Central memory CD4-positive, alpha-beta T cell (primary cell): ENCODE results near the gene TMEM115.
A peak's percentile ranks its signal among the peaks of the same experiment; 100 is the strongest.

Source experiments
- DNase-seq: peaks from one replicate; pipeline ENCODE4 v3.0.0; 2022

TMEM115 gene

GRCh38 chr3:50330330-50330729 is 29.0 kb downstream of the TMEM115 start:
- no peak for DNase-seq

- DNase-seq: peak; percentile 91
Observed at GRCh38 chr3:50327943-50328691, 31.2 kb downstream of the TMEM115 start, which contains the start of gene TUSC2. TUSC2 (minus strand) TSS chr3:50328223; CDS start chr3:50328099, 124 bp downstream.

DNA sequence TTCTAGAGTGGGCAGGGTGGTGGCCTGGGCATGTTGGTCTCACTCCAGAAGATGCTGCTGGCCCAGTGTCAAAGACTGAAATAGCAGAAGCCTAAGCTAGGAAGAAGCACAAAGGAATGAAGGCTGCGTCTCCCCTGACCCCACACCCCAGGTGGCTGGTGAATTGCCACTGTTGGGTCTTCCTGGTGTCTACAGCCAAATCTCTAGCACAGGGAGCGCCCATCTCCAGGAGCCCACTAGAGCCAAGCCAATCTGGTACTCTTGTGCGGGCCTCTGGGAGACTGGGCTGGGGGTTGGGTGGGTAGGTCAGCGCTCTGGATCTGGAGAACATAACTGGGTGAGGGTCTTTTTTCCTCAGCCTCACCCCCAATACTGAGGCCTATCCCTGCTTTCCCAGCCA is 32.2 kb downstream of the TMEM115 start:
- no peak for DNase-seq

- DNase-seq: no peak
Observed at GRCh38 chr3:50326182-50326541, 33.2 kb downstream of the TMEM115 start.

- DNase-seq: no peak
Observed at GRCh38 chr3:50325497-50326181, 33.7 kb downstream of the TMEM115 start.

DNA sequence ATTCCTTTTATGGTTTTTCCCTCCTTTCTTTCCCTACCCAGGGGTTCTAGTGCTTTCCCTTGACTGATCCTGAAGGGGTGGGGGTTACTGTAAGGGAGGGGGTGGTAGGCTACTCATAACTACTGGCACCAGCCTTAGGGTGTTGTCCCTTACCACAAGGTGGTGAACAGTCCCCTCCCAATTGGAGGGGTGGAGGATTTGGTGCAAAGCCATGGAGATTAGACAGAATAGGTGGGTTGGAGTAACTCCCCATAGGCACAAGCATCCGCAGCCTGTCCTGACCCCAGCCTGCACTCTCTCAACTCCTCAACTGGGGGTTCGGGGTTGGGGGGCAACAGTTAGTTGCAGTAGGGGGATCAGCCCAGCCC is 34.2 kb downstream of the TMEM115 start:
- no peak for DNase-seq

- DNase-seq: peak; percentile 41
Observed at GRCh38 chr3:50324351-50325112, 34.8 kb downstream of the TMEM115 start.

DNA sequence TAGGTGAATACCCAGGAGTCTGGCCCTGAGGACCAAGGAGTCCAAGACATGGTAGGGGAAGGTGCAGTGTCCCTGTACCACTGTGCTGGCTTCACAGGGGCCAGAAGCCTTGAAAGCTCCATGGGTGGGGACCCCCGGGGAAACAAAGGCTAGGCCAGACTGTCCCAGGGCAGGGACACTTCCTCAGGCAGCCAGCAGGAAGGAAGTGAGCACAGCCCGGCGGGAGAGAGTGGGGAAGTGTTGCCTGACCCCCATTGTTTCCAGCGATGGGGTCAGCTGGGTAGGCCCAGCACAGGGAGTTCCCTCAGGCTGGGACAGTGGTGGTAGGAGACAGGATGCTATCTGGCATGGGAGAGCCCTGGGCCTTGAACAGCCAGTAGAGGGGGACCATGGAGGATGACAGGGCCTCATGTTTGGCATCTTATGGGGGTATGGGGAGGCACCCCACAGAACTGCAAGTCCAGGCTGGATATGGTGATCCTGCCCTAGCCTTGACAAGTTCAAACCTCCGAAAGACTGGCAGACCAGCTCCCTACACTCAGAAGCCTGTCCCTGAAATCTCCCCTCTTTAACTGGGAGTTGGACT is 35.6 kb downstream of the TMEM115 start:
- DNase-seq: no peak

DNA sequence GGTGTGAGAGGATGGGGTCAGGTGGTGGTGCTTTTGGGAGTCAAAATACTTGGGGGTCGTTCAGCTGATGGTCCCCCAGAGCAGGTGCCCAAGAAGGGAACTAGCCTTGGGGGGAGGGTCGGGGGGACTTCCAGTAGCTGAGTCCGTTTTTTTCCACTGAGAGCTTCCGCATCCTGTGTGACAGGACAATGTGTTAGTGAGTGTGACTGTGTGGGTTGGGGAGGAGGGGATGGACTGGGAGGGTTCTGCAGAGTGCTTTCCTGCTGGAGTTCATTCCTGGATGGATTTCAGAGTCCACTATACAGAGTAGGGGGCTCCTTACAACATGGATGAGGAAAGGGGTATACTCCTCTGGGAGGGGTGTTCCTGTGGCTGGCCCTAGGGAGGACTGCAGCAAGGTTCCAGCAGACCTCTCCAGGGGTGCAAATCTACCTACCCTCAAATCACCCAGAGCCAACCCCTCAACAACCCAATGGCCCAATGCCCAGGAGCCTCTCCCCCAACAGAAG is 36.2 kb downstream of the TMEM115 start:
- no peak for DNase-seq

DNA sequence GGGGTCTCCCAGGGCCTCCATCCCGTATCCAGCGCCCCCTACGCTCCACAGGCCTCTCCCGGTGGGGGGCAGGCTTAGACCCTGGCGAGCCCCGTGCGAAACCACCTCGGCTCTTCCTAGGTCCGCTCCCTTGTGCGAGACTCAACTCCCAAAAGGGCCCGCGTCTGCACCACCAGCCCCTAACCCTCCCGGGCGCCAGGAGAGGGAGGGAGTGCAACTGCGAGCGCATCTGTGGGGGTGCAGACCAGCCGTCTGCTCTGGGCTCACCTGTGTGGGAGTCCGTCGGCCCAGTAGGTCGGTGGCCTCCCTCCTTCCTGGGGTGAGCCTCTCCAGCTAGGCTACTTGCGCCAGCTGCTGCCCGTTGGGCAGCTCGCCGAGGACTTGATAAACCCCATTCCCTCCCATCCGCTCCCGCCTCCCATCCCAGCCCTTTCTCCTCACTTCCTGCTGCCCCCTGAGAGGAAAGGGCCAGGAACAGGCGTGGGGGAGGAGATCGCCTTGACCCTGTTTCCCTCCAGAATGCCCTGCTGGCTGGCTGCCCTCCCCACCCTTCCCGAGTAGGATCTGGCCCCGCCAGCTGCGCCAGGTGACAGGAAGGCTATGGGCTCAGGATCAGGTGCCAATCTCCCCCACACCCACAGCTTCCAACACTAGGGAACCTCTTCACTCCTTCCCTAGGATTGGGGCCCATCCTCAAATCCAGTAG is 36.8 kb downstream of the TMEM115 start, which contains the start of gene HYAL2:
Gene HYAL2 (minus strand): TSS at position 360 of the 706 bp plus-strand sequence. CDS start 2,256 bp downstream, outside the sequence.
- no peak for DNase-seq

GRCh38 chr3:50322115-50322385 is 37.3 kb downstream of the TMEM115 start:
- no peak for DNase-seq

GRCh38 chr3:50321336-50322114 is 37.8 kb downstream of the TMEM115 start:
- peak; percentile 77 for DNase-seq

GRCh38 chr3:50320853-50321335 is 38.4 kb downstream of the TMEM115 start:
- no peak for DNase-seq

DNA sequence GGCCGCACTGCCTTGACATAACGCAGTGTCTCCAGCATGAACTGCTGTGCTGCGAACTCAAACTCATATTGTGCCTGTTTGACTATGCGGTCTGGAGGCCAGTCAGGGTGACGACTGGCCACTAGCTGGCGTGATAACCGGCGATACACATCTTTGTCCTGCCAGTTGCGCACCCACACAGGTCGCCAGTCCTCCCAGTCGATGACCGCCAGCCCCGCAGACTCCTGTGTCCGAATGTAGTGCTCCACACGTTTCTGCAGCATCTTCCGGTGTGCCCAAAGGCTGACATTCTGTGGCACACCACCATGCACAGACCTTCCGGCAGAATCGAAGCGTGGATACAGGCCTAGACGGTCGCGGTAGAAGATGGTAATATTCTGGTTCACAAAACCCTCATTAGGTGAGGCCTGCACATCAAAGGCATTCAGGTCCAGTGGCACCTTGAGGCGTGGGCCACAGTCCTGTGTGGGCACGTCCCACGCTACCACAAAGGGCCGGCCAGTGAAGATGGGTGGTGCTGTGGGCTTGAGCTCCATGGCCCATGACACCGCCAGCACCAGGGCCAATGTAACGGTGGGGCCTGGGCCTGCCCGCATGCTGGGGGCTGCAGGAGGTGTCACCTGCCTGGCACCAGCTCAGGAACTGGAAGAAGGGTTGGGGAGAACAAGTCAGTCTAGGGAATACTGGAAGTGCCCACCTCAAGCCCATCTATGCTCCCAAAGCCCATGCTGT is 39.3 kb downstream of the TMEM115 start:
- no peak for DNase-seq

GRCh38 chr3:50319181-50319893 is 40.0 kb downstream of the TMEM115 start:
- DNase-seq: no peak

GRCh38 chr3:50318615-50319014 is 40.7 kb downstream of the TMEM115 start:
- no peak for DNase-seq

- no peak for DNase-seq
Observed at GRCh38 chr3:50318163-50318562, 41.2 kb downstream of the TMEM115 start.

GRCh38 chr3:50317300-50317699 is 42.0 kb downstream of the TMEM115 start:
- no peak for DNase-seq

- DNase-seq: peak; percentile 73
Observed at GRCh38 chr3:50316657-50317242, 42.6 kb downstream of the TMEM115 start.

DNA sequence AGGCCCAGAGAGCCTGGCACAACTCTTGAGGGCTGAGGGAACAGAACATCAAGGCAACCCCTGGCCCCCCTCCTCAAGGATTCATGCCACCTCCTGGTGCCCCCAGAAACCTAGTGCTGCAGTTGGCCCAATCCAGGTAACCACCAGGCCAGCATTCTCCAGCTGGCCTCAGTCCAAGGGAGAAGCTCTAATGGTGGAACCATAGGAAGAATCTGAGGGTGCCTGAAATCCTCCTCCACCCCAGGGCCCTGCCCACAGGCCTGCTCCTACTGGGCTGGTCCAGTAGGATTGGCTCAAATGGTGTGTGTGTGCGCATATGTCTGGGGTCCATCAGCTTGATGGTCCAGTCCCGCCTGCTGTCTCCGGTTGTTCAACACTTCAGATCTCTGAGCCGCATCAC is 44.5 kb downstream of the TMEM115 start:
- no peak for DNase-seq
